ENCODE results near the gene ATP6V1G1.

DNA sequence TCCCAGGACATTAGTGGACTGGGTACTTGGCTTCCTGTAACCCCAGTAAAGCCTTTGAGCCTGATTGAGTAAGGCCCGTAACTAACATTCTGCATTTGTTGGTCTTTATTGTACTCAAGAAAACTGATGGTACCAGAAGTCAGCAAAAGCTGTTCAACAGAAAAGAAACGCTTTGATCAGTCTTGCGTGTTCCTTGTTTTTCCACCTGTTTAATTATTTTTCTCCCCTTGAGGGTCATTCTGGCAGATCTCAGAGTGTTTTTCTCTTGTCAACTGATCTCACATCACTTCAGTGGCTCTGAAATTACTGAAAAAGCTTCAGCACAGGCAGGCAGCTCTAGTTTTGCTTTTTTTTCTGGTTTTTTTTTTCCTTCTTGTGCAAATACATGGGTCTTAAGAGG, 17.4 kb downstream of the ATP6V1G1 start:
- no peak for TF ChIP-seq POLR2A (IDR thresholded peaks at IDR 0.05; ENCODE audit: low read length)
- TF ChIP-seq EP300 (IDR thresholded peaks at IDR 0.05), result no peak
- TF ChIP-seq RAD21 (conservative IDR thresholded peaks at IDR 0.05 in 1 of 2, IDR thresholded peaks at IDR 0.05 in 1 of 2), result no peak
- TF ChIP-seq CTCF (IDR thresholded peaks at IDR 0.05), result no peak
- no peak for TF ChIP-seq REST (IDR thresholded peaks at IDR 0.05)
- TF ChIP-seq JUNB (IDR thresholded peaks at IDR 0.05), result no peak
- no peak for TF ChIP-seq KDM1A (IDR thresholded peaks at IDR 0.05; ENCODE audit: low read depth)
- TF ChIP-seq HMGXB4 (CRISPR knock-in tag; IDR thresholded peaks at IDR 0.05; ENCODE audit: borderline replicate concordance), result no peak
- no peak for TF ChIP-seq BHLHE40 (IDR thresholded peaks at IDR 0.05; ENCODE audit: low read depth, low read length)

Data from A549 (cell line).